Stimulated activated CD4-positive, alpha-beta T cell treated with anti-CD3 and anti-CD28 coated beads, Interleukin-12 subunit alpha, Interleukin-12 subunit beta, amount 100 ng/mL, for 4 hours (primary cell): ENCODE data around the gene EIF4E2.
A peak's percentile ranks its signal among the peaks of the same experiment; 100 is the strongest.

Experiments
- DNase-seq: peaks from one replicate; pipeline ENCODE4 v3.0.0-alpha.2; 2020

EIF4E2 gene

DNA sequence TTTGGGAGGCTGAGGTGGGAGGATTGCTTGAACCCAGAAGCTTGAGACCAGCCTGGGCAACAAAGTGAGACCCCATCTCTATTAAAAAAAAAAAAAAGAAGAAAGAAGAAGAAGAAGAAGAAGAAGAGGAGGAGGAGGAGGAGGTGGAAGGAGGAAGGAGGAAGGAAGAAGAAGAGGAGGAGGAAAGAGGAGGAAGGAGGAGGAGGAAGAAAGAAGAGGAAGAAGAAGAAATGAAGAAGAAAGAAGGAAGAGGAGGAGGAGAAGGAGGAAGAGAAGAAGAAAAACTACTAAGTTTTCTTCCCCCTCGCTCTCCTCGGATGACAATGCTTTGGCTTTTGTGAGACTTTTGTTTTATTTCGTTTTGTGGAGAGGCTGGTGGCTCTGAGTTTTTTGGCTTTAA is 52.8 kb downstream of the EIF4E2 start:
- no peak for DNase-seq

DNA sequence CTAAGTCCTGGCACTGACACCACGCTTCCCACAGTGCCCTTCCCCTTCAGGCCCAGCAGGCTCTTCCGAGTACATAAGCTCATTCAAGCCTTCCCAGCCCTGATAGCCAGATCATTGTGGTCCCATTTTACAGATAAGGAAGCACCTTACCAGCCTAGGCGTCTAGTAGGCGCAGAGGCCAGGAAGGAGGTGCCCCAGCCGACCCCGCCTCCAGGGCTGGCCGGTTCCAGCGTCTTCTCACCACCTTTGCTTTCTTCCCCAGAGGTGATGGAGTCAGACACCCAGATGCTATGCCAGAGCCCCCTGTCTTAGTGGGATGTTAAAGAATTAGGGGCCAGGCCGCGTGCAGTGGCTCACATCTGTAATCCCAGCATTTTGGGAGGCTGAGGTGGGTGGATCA is 54.0 kb downstream of the EIF4E2 start:
- no peak for DNase-seq

DNA sequence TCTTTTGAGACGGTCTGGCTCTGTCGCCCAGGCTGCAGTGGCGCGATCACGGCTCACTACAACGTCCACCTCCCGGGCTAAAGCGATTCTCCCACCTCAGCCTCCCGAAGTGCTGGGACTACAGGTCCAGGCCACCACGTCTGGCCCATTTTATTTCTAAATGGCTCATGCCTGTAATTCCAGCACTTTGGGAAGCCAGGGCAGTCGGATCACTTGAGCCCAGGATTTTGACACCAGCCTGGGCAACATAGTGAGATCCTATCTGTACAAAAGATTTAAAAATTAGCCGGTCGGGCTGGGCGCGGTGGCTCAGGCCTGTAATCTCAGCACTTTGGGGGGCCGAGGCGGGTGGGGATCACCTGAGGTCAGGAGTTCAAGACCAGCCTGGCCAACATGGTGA is 56.5 kb downstream of the EIF4E2 start:
- no peak for DNase-seq

DNA sequence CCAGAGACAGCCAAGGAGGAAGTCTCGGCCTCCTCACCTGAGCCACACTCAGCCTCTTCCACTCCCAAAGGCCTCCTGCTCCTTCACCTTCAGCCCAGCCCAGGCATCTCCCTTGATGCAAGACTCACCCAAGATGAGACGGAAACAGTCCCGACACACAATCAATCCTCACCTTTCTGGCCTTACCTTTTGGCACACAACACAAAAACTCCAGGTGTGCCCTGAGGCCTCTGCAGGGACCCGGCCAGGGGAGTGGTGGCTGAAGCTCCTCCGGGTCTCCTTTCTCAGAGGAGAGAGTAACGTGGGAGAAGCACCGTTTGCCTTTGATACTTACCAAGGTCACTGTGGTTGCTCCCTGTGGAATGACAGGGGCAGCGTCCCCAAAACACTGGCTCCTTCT is 59.1 kb downstream of the EIF4E2 start:
- no peak for DNase-seq

DNA sequence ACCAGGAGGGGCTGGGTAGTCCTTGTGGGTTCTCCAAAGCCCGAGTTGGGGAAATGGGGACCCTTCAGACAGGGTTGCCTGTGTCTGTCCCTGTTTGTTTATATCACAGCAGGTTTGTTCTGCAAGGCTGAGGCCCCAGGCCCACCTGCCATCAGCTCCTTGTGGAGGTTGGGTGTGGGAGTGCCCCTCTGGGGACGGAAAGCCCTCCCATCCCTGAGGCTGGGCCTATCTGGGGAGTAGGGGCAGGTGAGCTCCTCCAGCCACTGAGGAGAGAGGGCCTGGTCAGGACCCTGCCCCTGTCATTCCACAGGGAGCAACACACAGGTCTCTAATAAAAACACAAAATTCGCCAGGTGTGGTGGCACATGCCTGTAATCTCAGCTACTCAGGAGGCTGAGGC is 59.6 kb downstream of the EIF4E2 start:
- no peak for DNase-seq

DNA sequence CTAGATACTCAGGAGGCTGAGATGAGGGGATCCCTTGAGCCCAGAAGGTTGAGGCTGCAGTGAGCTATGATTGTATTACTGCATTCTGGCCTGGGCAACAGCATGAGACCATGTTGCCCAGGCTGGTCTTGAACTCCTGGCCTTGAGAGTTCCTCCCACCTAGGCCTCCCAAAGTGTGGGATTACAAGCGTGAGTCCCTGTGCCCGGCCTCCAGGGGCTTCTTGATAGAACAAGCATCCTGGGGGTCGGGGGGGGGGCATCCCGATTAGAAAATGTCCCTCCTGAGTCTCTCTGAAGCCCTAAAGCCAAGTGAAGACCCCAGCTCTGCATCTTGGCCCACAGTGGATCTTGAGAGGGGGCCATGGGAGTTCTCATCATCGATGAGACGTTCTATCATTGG is 60.6 kb downstream of the EIF4E2 start:
- no peak for DNase-seq

DNA sequence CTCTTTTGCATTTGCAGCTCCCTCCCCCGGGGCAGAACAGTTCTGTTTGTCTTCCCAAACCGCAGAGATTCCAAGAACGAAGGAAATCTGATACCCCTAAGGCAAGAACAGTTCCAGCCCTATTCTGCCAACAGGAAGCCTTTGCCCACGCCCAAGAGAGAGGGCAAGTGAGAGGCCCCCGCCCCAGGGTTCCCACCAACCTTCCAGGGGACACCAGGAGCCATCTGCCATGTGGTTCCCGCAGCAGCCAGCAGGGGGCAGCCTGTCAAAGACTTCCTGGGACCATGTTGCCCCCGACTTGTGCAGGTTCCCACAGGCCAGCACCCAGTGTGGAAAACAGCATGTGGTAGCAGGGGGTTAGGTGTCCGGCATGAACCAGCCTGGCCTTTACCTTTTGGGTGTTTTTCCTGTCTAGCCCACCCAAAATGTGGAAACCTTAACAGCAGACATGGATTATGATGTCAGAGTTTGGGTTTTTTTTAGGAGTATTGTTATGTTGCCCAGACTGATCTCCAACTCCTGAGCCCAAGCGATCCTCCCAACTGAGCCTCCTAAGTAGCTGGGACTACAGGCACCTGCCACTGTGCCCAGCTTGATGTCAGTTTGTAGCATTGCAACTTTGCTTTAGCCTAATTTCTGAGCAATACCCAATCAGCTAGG is 61.2 kb downstream of the EIF4E2 start:
- DNase-seq = peak; percentile 68

DNA sequence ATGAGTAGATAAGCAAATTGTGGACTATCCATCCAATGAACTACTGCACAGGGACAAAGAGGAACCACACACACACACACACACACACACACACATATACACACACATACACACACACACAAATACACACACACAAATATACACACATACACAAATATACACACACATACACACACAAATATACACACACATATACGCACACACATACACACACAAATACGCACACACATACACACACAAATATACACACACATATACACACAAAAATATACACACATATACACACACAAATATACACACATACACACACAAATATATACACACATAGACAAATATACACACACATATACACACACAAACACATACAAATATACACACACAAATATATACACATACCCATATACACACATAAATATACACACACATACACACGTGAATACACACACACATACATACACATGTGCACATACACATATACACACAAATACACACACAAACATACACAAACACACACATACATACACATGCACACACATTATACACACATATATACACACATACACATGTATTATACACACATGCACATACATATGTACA is 63.1 kb downstream of the EIF4E2 start:
- no peak for DNase-seq

DNA sequence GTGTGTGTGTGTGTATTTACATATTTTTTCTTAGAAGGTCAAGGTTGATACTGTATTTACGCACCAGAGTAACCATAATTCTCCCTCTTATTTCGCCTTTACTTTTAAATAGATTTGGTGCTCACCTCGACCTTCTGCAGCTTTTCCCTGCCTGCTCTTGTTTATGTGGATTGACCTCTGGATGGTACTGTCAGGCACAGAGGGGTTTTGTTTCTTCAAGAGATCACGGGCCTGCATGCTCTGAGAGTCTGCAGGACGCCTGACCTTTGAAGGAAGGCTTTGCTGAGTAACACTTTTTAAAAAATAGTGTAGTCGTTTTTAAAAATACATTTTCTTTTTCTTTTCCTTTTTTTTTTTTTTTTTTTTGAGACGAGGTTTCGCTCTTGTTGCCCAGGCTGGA is 64.8 kb downstream of the EIF4E2 start:
- no peak for DNase-seq
